Bronchial epithelial cell (primary cell): ENCODE data around the gene PPP1R3A. TPM values are rescaled to one million over a fixed set of nuclear protein-coding genes. Genes with fewer than 3 reads are reported as not detected.

Experiments
- DNase-seq: peaks from one replicate; pipeline ENCODE4 v3.0.0-alpha.2; 2010; ENCODE audit warnings: low read depth
- FAIRE-seq: peaks from 2 replicates; lab custom pipeline; 2011; peaks lifted over from hg19 to GRCh38; lab: Jason Lieb, UNC
- H3K27me3 ChIP-seq: 2 replicates; pipeline ENCODE4 v1.5.1; 2011; ENCODE audit warnings: low read length; ENCODE audit not compliant: control insufficient read depth, insufficient read depth
- H3K36me3 ChIP-seq: 2 replicates; pipeline ENCODE4 v1.5.1; 2011; ENCODE audit warnings: low read length; ENCODE audit not compliant: control insufficient read depth, insufficient read depth
- H3K4me3 ChIP-seq: 2 replicates; pipeline ENCODE4 v1.5.1; 2011; ENCODE audit warnings: mild to moderate bottlenecking, low read depth, low read length, control low read depth
- total RNA-seq: library from RNA; depleted of rRNA; stranded (reverse); fragments of >200 nt; gene quantifications from 2 replicates; pipeline ENCODE4 v1.2.1, GENCODE V29; 2014
- TF ChIP-seq, protein P1 (sequence below): IDR thresholded peaks from 2 replicates; pipeline ENCODE4 v1.5.1; 2011; ENCODE audit warnings: mild to moderate bottlenecking, moderate library complexity, low read length, control low read depth, inconsistent platforms; ENCODE audit not compliant: insufficient read depth, severe bottlenecking

Gene PPP1R3A
- total RNA-seq, 1 donor from 2014 or later = not detected

DNA sequence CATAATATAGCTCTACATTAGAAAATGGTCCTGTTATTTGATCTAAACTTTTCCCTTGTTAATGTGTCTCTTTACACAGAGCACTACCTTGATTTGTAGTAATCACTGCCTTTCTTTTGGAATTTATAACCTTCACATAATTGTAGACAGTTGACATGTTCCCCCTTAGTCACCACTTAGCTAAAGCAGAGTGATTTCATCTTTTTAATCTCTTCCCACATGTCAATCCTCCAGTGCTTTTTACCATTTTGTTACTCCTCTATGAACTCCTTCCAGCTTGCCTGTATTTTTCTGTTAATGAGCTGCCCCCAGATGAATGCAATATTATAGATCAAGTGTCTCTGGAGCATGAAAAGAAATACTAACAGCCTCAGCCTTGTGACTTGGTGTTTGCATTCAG lies 2.6 kb upstream of the PPP1R3A start:
- Histone ChIP-seq H3K4me3 (no peak overlapping the region), H3K36me3 (no peaks in the 10 kb centered on the region), H3K27me3 (no peaks in the 10 kb centered on the region)
- FAIRE-seq (no peak), DNase-seq (no peak)
- TF ChIP-seq, protein P1, sequence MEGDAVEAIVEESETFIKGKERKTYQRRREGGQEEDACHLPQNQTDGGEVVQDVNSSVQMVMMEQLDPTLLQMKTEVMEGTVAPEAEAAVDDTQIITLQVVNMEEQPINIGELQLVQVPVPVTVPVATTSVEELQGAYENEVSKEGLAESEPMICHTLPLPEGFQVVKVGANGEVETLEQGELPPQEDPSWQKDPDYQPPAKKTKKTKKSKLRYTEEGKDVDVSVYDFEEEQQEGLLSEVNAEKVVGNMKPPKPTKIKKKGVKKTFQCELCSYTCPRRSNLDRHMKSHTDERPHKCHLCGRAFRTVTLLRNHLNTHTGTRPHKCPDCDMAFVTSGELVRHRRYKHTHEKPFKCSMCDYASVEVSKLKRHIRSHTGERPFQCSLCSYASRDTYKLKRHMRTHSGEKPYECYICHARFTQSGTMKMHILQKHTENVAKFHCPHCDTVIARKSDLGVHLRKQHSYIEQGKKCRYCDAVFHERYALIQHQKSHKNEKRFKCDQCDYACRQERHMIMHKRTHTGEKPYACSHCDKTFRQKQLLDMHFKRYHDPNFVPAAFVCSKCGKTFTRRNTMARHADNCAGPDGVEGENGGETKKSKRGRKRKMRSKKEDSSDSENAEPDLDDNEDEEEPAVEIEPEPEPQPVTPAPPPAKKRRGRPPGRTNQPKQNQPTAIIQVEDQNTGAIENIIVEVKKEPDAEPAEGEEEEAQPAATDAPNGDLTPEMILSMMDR = no peak

DNA sequence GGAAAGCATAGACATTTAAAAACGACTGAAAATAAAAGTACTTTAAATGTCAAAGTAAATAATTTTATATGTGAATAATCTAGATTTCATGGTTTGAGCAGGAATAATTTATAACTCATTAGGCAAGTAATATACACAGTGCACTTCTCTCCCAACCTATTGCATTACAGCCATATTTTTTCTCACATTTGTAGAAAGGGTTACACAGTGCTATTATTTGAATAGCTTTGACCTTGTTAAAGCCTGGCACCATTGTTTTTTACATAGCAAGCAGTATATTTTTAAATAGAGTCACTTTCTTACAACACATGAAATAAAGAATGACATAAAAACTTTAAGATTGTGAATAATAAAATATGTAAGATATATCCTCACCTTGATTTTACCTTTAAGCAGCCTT lies 969 bp downstream of the PPP1R3A start:
- Histone ChIP-seq H3K4me3 (no peak overlapping the region), H3K36me3 (no peaks in the 10 kb centered on the region), H3K27me3 (no peaks in the 10 kb centered on the region)
- FAIRE-seq (no peak), DNase-seq (no peak)
- TF ChIP-seq, protein P1 = no peak

DNA sequence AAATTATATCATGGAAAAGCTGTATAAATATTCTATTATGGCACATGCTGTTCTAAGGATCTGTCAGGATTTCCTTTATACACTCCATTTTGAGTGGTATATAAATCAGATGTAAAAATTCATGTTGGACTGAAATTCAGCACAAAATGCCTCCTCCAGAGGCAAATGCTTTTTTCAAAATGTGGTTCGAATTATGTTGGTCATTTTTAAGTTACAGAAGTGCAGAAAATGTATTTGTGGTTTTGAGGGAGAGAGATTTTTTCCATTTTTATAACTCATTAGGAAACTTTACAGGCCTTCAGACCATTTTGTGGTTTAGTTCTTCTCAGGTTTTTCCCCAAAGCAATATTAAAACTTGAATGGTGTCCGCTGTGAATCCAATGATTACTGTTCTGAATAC lies 2.9 kb downstream of the PPP1R3A start:
- TF ChIP-seq, protein P1 = no peak
- FAIRE-seq (no peak), DNase-seq (no peak)
- no peak overlapping the region for H3K4me3 ChIP-seq
- H3K36me3 ChIP-seq = no peaks in the 10 kb centered on the region
- H3K27me3 ChIP-seq = no peaks in the 10 kb centered on the region

DNA sequence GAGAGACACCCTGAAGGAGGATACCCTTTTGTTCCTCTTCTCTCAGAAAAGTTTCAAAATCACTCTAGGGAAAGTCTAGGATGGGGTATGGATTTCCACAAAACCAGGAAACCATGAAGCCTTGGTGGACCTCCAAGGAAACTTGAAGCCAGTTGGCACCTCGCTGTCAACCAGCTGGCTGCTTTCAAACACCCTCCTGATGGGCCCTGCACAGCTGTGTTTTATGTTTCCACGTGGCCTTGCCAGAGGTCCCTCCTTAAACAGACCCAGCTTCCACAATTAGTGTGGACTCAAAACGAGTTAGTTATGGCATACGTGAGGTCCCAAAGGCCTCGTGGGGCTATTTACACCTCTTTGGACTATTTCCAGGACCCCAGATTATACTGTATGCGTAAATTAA lies 5.9 kb downstream of the PPP1R3A start:
- TF ChIP-seq, protein P1 = no peak
- DNase-seq (no peak), FAIRE-seq (no peak)
- no peaks in the 10 kb centered on the region for H3K27me3 ChIP-seq
- no peak overlapping the region for H3K4me3 ChIP-seq
- no peaks in the 10 kb centered on the region for H3K36me3 ChIP-seq

DNA sequence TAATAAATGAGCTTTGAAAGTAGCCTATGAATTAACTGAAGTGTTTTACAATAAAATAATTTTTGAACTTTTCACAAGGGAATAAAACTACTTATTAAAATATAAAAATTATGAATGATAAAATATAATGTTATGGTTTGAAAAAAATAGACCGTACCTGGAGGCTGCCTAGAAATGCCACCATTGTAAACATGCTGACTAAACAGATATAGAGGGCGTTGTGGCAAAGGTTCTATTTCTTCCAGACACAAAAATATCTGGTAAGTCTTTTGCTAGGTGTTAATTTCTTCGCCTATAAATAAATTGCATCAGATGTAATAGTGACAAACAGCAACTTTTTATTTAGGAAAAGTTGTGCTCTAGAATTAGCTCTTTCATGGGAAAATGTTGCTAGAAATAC lies 11.2 kb downstream of the PPP1R3A start:
- no peak for FAIRE-seq
- H3K4me3 ChIP-seq = no peak overlapping the region
- H3K27me3 ChIP-seq = no peaks in the 10 kb centered on the region
- DNase-seq = no peak
- TF ChIP-seq, protein P1 = no peak
- no peaks in the 10 kb centered on the region for H3K36me3 ChIP-seq

DNA sequence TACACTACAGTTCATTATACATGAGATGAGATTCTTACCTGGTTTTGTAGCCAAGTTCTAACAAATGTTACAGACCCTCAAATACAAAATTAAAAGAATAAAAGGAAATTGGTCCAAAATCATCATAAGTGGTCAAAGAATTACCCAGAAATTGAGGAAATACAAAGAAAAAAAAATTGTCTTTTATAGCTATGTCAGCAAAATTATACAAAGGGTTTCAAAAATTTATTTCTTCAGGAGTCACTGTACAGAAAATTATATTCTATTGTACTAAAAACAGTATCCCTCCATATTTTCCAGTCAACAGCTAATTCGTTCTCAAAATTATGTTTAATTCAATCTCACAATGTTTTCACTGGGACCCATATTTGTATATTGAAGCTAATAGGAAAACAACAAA lies 14.3 kb downstream of the PPP1R3A start:
- H3K27me3 ChIP-seq = no peaks in the 10 kb centered on the region
- no peak overlapping the region for H3K4me3 ChIP-seq
- DNase-seq = no peak
- no peaks in the 10 kb centered on the region for H3K36me3 ChIP-seq
- FAIRE-seq = no peak
- TF ChIP-seq, protein P1 = no peak
